Activated naive CD4-positive, alpha-beta T cell treated with anti-CD3 and anti-CD28 coated beads, Interleukin-2, amount 10 ng/mL, durations not matched to agents 7 days and 5 days (primary cell): ENCODE measurements around the gene KCND3.

ENCODE experiments used
- CTCF ChIA-PET: fragments of 350-600 bp; sonication (Branson Sonifier 250); formaldehyde crosslinking; loops from one replicate; lab custom pipeline; 2021; ENCODE audit warnings: antibody characterized with exemption; lab: Charles Lee
- DNase-seq: peaks from one replicate; pipeline ENCODE4 v3.0.0-alpha.2; 2020
- H3K27ac Mint-ChIP-seq: one replicate; pipeline ENCODE4 v1.8.0; 2021; ENCODE audit warnings: mild to moderate bottlenecking, moderate library complexity, mixed read lengths
- H3K27me3 Mint-ChIP-seq: one replicate; pipeline ENCODE4 v1.8.0; 2021; ENCODE audit warnings: mild to moderate bottlenecking, mixed read lengths
- H3K36me3 Mint-ChIP-seq: one replicate; pipeline ENCODE4 v1.8.0; 2021; ENCODE audit warnings: mixed read lengths
- H3K4me1 Mint-ChIP-seq: one replicate; pipeline ENCODE4 v1.8.0; 2021; ENCODE audit warnings: mixed read lengths
- H3K4me3 Mint-ChIP-seq: one replicate; pipeline ENCODE4 v1.8.0; 2021; ENCODE audit warnings: mild to moderate bottlenecking, moderate library complexity, mixed read lengths
- H3K9me3 Mint-ChIP-seq: one replicate; pipeline ENCODE4 v1.8.0; 2021; ENCODE audit warnings: mixed read lengths

Gene KCND3

DNA sequence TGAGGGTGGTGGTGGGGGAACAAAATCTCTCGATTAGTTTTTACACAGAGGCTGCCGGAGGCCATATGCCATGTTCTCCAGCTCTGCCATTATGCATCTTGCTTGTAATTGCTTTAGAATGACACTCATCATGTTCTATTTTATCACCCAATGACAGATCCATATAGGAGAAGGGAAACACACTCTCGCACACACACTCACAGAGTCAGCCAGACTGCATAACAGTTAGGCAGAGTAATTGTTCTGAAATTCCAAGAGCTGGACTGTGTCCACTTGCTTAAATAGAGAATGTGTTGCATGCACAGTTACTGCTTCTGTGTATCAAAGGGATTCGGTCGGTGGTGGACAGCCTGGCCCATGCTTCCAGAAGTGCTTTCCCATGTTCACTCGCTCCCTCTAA, 30.6 kb downstream of the KCND3 start:
- Mint-ChIP-seq H3K4me3 (no peak overlapping the region), H3K27me3 (peaks cover 14% of the 10 kb centered on the region), H3K4me1 (no peaks in the 10 kb centered on the region), H3K36me3 (no peaks in the 10 kb centered on the region), H3K9me3 (no peaks in the 10 kb centered on the region), H3K27ac (no peak overlapping the region)
- DNase-seq: no peak
- CTCF ChIA-PET: no interaction called here

DNA sequence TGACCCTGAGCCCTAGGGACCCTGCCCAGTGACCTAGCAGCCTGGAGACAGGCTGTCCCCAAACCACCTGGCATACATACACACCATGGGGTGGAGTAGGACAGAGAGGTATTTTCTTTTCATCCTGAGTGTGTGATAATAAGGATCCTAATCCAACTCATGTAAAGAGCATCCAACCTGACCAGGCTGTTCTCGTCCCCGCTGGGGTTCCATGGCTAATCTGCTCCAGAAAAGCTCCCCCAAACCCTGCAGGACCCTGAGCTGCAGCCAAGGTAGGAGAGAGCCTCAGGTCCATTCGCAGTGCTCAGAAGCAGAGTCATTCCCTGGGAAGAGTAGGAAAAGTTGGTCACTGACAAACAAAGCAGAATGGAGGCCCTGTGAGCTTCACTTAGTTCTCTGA, 31.4 kb downstream of the KCND3 start:
- no peaks in the 10 kb centered on the region for H3K36me3 Mint-ChIP-seq
- DNase-seq: no peak
- peaks cover 14% of the 10 kb centered on the region for H3K27me3 Mint-ChIP-seq
- CTCF ChIA-PET: no interaction called here
- H3K4me3 Mint-ChIP-seq: no peak overlapping the region
- no peak overlapping the region for H3K27ac Mint-ChIP-seq
- H3K4me1 Mint-ChIP-seq: no peaks in the 10 kb centered on the region
- no peaks in the 10 kb centered on the region for H3K9me3 Mint-ChIP-seq

GRCh38 chr1:111956155-111956771, 33.2 kb downstream of the KCND3 start:
- Mint-ChIP-seq H3K9me3 (no peaks in the 10 kb centered on the region), H3K4me3 (no peak overlapping the region), H3K36me3 (no peaks in the 10 kb centered on the region), H3K27me3 (peaks cover 20% of the 10 kb centered on the region), H3K27ac (no peak overlapping the region), H3K4me1 (no peaks in the 10 kb centered on the region)
- CTCF ChIA-PET: no interaction called here
- no peak for DNase-seq

DNA sequence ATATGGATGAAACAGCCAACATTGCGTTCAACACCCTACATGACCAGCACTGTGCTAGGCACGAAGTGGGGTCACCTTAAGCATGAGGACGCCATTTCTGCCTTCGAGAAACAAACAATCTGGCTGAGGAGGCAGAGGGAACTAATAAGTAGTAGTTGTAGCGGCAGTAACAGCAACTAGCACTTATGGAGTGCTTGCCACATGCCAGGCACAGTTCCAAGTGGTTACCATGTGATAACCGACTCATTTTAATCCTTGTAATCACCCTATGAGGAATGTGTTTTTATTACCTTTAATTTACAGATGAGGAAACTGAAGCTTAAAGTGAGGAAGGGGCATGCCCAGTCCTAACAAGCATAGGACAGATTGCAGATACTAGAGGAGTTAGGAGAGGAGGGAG, 33.7 kb downstream of the KCND3 start:
- Mint-ChIP-seq H3K4me3 (no peak overlapping the region), H3K9me3 (no peaks in the 10 kb centered on the region), H3K36me3 (no peaks in the 10 kb centered on the region), H3K27me3 (peaks cover 18% of the 10 kb centered on the region), H3K27ac (no peak overlapping the region), H3K4me1 (no peaks in the 10 kb centered on the region)
- no peak for DNase-seq
- CTCF ChIA-PET: no interaction called here

DNA sequence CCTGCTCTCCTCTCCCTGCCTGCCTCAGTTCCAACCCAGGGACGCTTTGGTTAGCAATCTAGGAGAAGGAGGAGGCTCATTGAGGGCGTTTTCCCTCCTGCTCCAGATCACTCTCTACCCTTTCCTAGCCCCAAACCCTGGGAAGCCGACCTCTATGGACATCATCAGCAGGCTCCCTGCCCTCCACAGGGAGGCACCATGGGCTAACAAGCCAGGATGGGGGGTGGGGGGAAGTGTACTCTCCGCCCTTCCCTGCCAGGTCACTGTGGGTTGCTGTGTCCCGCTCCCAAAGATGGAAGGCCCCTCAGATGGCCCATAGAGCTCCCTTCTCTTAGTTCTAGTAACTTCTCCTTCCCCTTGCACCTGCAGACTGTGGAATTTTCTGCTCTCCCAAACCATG, 35.7 kb downstream of the KCND3 start:
- Mint-ChIP-seq H3K9me3 (no peaks in the 10 kb centered on the region), H3K4me3 (no peak overlapping the region), H3K27ac (no peak overlapping the region), H3K27me3 (peaks cover 22% of the 10 kb centered on the region), H3K36me3 (no peaks in the 10 kb centered on the region), H3K4me1 (no peaks in the 10 kb centered on the region)
- CTCF ChIA-PET: no interaction called here
- no peak for DNase-seq

- H3K4me3 Mint-ChIP-seq: no peak overlapping the region
- no peak overlapping the region for H3K27ac Mint-ChIP-seq
- no peaks in the 10 kb centered on the region for H3K36me3 Mint-ChIP-seq
- H3K9me3 Mint-ChIP-seq: no peaks in the 10 kb centered on the region
- H3K27me3 Mint-ChIP-seq: peaks cover 31% of the 10 kb centered on the region
- CTCF ChIA-PET: no interaction called here
- no peak for DNase-seq
- no peaks in the 10 kb centered on the region for H3K4me1 Mint-ChIP-seq
Observed at GRCh38 chr1:111952125-111952657, 37.3 kb downstream of the KCND3 start.

DNA sequence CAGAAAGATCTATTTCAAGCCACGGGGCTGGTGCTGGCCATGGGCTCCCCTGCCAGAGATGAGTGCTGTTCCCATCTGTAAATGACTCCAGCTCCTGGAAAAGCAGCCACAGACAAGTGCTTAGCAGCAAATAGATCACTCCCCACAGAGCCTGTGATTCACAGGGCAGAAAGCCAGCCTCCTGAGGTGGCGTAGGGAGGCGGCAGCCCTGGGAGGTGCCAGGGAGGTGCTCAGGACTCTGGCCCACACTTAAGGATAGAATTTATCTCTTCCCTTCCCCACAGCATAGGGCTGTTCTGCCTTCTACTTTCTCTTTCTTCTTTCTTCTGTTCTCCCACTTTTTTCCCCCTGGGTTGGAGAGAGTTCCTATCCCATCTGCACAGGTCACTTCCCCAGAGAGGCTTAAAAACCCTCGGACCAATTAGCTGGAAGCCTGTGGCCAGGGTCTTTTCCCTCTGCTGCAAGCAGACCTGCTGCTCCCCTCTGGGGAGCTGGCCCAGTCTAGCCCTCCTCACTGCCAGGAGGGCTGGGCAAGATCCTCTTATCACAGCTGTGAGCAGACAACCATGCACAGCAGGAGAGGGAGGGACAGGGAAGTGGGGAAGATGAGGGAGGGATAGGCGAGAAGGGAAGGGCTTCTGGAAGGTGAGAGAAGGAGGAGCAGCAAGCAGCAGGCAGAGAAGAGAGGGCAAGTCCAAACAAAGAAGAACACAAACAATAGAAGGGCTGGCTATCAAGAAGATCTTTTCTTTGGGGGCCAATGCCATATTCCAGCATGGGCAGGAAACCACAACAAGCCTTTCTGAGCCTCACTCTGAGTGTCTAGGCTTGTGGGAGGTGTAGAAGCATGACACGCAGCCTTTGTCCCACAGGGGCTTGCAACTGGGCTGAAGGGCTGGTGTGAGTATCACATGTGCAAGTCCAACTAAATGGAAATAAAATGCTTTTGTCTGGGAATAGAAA, 41.0 kb downstream of the KCND3 start:
- Mint-ChIP-seq H3K36me3 (no peaks in the 10 kb centered on the region), H3K9me3 (no peaks in the 10 kb centered on the region), H3K27ac (no peak overlapping the region), H3K4me1 (no peaks in the 10 kb centered on the region), H3K4me3 (no peak overlapping the region), H3K27me3 (peaks cover 31% of the 10 kb centered on the region)
- DNase-seq: no peak
- CTCF ChIA-PET: no interaction called here

- H3K4me1 Mint-ChIP-seq: no peaks in the 10 kb centered on the region
- no peaks in the 10 kb centered on the region for H3K36me3 Mint-ChIP-seq
- no peak overlapping the region for H3K27ac Mint-ChIP-seq
- DNase-seq: no peak
- H3K27me3 Mint-ChIP-seq: peaks cover 13% of the 10 kb centered on the region
- H3K4me3 Mint-ChIP-seq: no peak overlapping the region
- H3K9me3 Mint-ChIP-seq: no peaks in the 10 kb centered on the region
- CTCF ChIA-PET: no interaction called here
Observed at GRCh38 chr1:111943846-111944749, 45.4 kb downstream of the KCND3 start.

DNA sequence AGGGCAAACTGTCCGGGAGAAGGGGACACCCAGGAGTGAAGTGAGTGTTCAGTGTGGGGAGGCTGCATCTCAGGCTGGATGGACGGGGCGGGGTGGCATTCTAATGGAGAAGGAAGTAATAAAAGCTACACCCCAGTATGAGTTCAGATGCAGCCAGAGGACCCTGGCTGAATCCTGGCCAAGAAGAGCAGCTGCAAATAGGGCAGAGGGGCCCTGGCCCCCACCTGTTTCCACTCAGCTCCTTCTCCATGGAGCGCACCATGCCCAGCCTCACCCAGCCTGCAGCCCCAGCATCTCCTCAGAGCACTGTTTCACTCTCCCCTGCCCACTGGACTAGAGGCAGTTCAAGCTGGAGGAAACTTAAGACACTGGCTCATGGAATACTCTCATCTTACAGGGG, 46.4 kb downstream of the KCND3 start:
- H3K27me3 Mint-ChIP-seq: peaks cover 2% of the 10 kb centered on the region
- no peak overlapping the region for H3K27ac Mint-ChIP-seq
- H3K4me1 Mint-ChIP-seq: no peaks in the 10 kb centered on the region
- DNase-seq: no peak
- no peaks in the 10 kb centered on the region for H3K9me3 Mint-ChIP-seq
- CTCF ChIA-PET: no interaction called here
- no peaks in the 10 kb centered on the region for H3K36me3 Mint-ChIP-seq
- no peak overlapping the region for H3K4me3 Mint-ChIP-seq

DNA sequence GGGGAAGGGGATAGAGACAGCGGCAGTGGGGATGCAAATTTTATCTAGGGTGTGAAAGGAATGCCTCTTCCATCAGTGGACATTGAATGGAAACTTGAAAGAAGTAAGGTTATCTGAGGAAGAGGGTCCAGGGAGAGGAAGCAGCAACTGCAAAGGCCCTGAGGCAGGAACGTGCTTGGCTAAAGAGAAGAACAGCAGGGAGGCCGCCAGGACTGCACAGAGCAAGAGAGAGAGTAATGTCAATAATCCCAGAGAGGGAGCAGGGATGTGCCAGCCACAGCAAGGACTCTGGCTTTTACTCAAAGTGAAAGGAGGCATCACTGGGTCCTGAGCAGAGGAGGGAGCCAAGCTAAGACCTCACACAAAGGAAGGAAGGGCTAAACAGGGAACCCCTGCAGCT, 50.9 kb downstream of the KCND3 start:
- Mint-ChIP-seq H3K4me3 (no peak overlapping the region), H3K36me3 (no peaks in the 10 kb centered on the region), H3K4me1 (no peaks in the 10 kb centered on the region), H3K27ac (no peak overlapping the region), H3K9me3 (no peaks in the 10 kb centered on the region), H3K27me3 (no peaks in the 10 kb centered on the region)
- CTCF ChIA-PET: no interaction called here
- DNase-seq: no peak

- CTCF ChIA-PET: no interaction called here
- Mint-ChIP-seq H3K4me1 (no peaks in the 10 kb centered on the region), H3K9me3 (no peaks in the 10 kb centered on the region), H3K27me3 (no peaks in the 10 kb centered on the region), H3K4me3 (no peak overlapping the region), H3K36me3 (no peaks in the 10 kb centered on the region), H3K27ac (no peak overlapping the region)
- DNase-seq: no peak
Observed at GRCh38 chr1:111938123-111938522, 51.3 kb downstream of the KCND3 start.

DNA sequence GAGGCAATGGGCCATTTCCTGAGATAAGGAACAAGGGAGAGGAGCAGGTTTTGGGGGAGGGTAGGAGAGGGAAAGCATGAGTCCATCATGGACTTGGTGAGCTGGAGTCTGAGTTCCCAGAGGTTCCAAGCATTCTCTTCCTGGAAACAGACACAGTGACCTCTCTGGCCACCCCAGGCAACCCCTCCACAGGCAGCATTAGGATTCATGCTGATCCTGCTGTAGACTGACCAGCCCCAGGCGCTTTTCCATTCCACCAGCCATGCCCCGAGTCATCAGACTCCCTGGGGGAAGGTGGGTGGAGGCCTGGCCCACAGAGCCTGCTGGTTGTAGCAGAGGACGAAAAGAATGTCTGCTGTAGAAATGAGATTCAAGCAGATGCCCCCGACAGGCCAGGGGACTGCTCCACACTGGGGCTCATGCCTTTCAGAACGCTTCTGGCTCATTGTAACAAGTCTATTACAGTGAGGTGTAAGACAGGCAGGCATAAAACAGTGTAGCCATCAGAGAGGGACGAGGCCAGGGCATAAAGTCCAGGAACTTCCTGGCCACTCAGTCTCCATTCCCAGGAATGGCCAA, 52.2 kb downstream of the KCND3 start:
- no peak overlapping the region for H3K4me3 Mint-ChIP-seq
- CTCF ChIA-PET: no interaction called here
- H3K36me3 Mint-ChIP-seq: no peaks in the 10 kb centered on the region
- H3K27ac Mint-ChIP-seq: no peak overlapping the region
- no peak for DNase-seq
- H3K9me3 Mint-ChIP-seq: no peaks in the 10 kb centered on the region
- H3K4me1 Mint-ChIP-seq: no peaks in the 10 kb centered on the region
- no peaks in the 10 kb centered on the region for H3K27me3 Mint-ChIP-seq

- Mint-ChIP-seq H3K27ac (no peak overlapping the region), H3K36me3 (no peaks in the 10 kb centered on the region), H3K4me3 (no peak overlapping the region), H3K4me1 (no peaks in the 10 kb centered on the region), H3K9me3 (no peaks in the 10 kb centered on the region), H3K27me3 (peaks cover 3% of the 10 kb centered on the region)
- CTCF ChIA-PET: no interaction called here
- DNase-seq: no peak
Observed at GRCh38 chr1:111934106-111934852, 55.2 kb downstream of the KCND3 start.
